Measurements from ENCODE around the gene CHRNE. TPM values are rescaled to one million over a fixed set of nuclear protein-coding genes. Genes with fewer than 3 reads are reported as not detected.

The CHRNE gene
- total and polyA plus RNA-seq, 2 of the 4 experiments (the other 2 are of a cell fraction): under 0.01 to 0.21 TPM

DNA sequence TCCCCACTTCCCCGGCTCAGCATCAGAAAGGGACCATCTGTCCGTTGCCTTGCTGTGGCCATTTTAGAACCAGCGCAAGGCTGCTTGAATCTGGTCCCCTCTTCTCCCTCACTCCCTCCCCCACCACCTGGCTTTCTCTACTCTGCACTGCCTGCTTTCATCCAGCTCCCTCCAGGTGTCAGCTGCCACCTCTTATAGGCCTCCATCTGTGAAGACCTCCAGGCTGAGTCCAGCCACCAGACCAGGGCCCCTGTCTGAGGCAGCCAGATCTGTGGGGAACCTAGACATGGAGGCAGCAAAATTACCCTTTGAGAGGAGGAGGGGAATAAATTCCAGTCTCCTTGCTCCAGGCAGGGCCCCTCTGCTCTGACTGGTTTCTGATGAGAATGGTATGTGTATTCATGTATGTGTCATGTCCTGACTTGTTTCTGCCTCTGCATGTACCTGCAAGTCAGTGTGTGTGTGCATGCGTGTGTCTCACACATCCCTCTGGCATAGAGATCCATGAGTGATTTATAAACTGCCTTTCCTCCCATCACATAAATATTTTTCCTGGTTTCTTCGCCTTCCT lies 48.7 kb downstream of the CHRNE start:
- peak; percentile 28 for ATAC-seq (ENCODE audit: low read depth)
- Histone ChIP-seq H2BK120ac (ENCODE audit: low read depth, low read length) (no peak overlapping the region), H3K4me3 (ENCODE audit: insufficient read depth, low read depth, low read length) (no peak overlapping the region), H2AK9ac (replicated peaks; ENCODE audit: low read depth, low read length, poor library complexity) (peak overlapping the region; percentile 38), H2BK20ac (ENCODE audit: low read depth, low read length) (no peak overlapping the region), H3K4me2 (ENCODE audit: low read depth, low read length) (no peak overlapping the region; the same call in 1 of the 2 replicates), H3K27ac (ENCODE audit: insufficient read depth, low read length) (no peak overlapping the region), H3K27me3 (ENCODE audit: control insufficient read depth, insufficient read depth, low read length) (no peaks in the 10 kb centered on the region), H4K5ac (ENCODE audit: low read depth, low read length) (peak overlapping the region; percentile 16; the same call in 1 of the 2 replicates), H3K4me1 (ENCODE audit: control insufficient read depth, insufficient read depth, low read length) (peaks cover 28% of the 10 kb centered on the region), H2AK5ac (ENCODE audit: low read depth, low read length) (no peak overlapping the region; the same call in 1 of the 2 replicates), H4K91ac (ENCODE audit: insufficient read depth, low read depth, low read length) (no peak overlapping the region), H2BK15ac (ENCODE audit: low read depth, low read length) (no peak overlapping the region), H3K9ac (ENCODE audit: low read depth, low read length) (no peak overlapping the region), H3K14ac (replicated peaks; ENCODE audit: low read depth, low read length) (0 out of 2 replicates have a peak overlapping the region, but pooled peaks have one; percentile 35), H3K4ac (ENCODE audit: low read depth, low read length) (peak overlapping the region; percentile 19; the same call in 1 of the 2 replicates), H3K79me1 (ENCODE audit: low read depth in 1 of 2, low read length in 2 of 2) (peaks cover 40 to 79% of the 10 kb centered on the region in 2 experiments), H3K9me1 (ENCODE audit: insufficient read depth, low read length) (peaks cover 26% of the 10 kb centered on the region), H3K18ac (ENCODE audit: low read depth, low read length) (peak overlapping the region; percentile 18; the same call in 1 of the 2 replicates), H2AFZ (replicated peaks; ENCODE audit: low read length, poor library complexity) (no peak overlapping the region), H3K9me3 (ENCODE audit: control insufficient read depth, insufficient read depth, low read length) (no peaks in the 10 kb centered on the region), H4K20me1 (ENCODE audit: insufficient read depth, low read length) (peaks cover 47% of the 10 kb centered on the region), H3K36me3 (ENCODE audit: control insufficient read depth, insufficient read depth, low read length) (peaks cover 2% of the 10 kb centered on the region; the same call in 1 of the 2 replicates), H3K23ac (ENCODE audit: low read depth, low read length) (no peak overlapping the region), H2BK5ac (ENCODE audit: low read depth, low read length, poor library complexity, severe bottlenecking) (no peak overlapping the region), H4K8ac (ENCODE audit: low read depth in 2 of 2, low read length in 2 of 2) (peak overlapping the region in 1 of 2 experiments; percentile 74; a peak in 2 of 4 replicates), H3K56ac (ENCODE audit: extremely low read depth, insufficient read depth, low read length) (no peak overlapping the region)
- ChIA-PET POLR2A (ENCODE audit: unreplicated experiment) (no interaction called here), CTCF (no interaction called here)
- in situ Hi-C loops (cut with MboI; ENCODE audit: low sequenced_read_pairs) (no loop called here), intact Hi-C loops (cut with micrococcal nuclease) (no loop called here), dilution Hi-C loops (cut with HindIII; ENCODE audit: low sequenced_read_pairs, unreplicated experiment) (no loop called here)
- 88% methylated on average over 3 of the region's 5 CpGs; no CpG with 5 or more reads in 1 of the 2 experiments for WGBS, 2 experiments (ENCODE audit: extremely low coverage in 2 of 2, insufficient read length in 1 of 2)
- no TSS peak for BruUV-seq (replicated peaks)
- peak; percentile 66 for DNase-seq
- TF ChIP-seq CHD1 (IDR thresholded peaks at IDR 0.05; ENCODE audit: low read depth, low read length) (no peak), CEBPB (IDR thresholded peaks at IDR 0.05; ENCODE audit: low read depth, low read length) (no peak), BHLHE40 (IDR thresholded peaks at IDR 0.05; ENCODE audit: low read depth, low read length) (no peak), RFX5 (IDR thresholded peaks at IDR 0.05; ENCODE audit: low read depth, low read length) (no peak), RCOR1 (IDR thresholded peaks at IDR 0.05; ENCODE audit: insufficient replicate concordance, low read length) (no peak), POLR2A (IDR thresholded peaks at IDR 0.05; ENCODE audit: low read depth, low read length) (no peak), RAD21 (IDR thresholded peaks at IDR 0.05; ENCODE audit: low read length) (no peak), SMC3 (IDR thresholded peaks at IDR 0.05; ENCODE audit: low read depth, low read length) (no peak), MAZ (IDR thresholded peaks at IDR 0.05; ENCODE audit: borderline replicate concordance, low read depth, low read length) (no peak), MXI1 (IDR thresholded peaks at IDR 0.05; ENCODE audit: borderline replicate concordance, low read depth, low read length) (no peak), CTCF (conservative IDR thresholded peaks at IDR 0.05; ENCODE audit: low read depth, low read length) (no peak), NFE2L2 (IDR thresholded peaks at IDR 0.05; ENCODE audit: low read depth, low read length) (no peak), MAFK (IDR thresholded peaks at IDR 0.05; ENCODE audit: low read depth, low read length) (no peak), FOS (IDR thresholded peaks at IDR 0.05; ENCODE audit: low read depth, low read length) (no peak)
- TF ChIP-seq, protein P1, sequence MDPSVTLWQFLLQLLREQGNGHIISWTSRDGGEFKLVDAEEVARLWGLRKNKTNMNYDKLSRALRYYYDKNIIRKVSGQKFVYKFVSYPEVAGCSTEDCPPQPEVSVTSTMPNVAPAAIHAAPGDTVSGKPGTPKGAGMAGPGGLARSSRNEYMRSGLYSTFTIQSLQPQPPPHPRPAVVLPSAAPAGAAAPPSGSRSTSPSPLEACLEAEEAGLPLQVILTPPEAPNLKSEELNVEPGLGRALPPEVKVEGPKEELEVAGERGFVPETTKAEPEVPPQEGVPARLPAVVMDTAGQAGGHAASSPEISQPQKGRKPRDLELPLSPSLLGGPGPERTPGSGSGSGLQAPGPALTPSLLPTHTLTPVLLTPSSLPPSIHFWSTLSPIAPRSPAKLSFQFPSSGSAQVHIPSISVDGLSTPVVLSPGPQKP (IDR thresholded peaks at IDR 0.05; ENCODE audit: borderline replicate concordance, low read depth, low read length): no peak
- TF ChIP-seq, protein P2, sequence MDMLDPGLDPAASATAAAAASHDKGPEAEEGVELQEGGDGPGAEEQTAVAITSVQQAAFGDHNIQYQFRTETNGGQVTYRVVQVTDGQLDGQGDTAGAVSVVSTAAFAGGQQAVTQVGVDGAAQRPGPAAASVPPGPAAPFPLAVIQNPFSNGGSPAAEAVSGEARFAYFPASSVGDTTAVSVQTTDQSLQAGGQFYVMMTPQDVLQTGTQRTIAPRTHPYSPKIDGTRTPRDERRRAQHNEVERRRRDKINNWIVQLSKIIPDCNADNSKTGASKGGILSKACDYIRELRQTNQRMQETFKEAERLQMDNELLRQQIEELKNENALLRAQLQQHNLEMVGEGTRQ (IDR thresholded peaks at IDR 0.05; ENCODE audit: low read depth, low read length): no peak
